ENCODE results near the gene SLC35F3. TPM values are rescaled to one million over a fixed set of nuclear protein-coding genes. Genes with fewer than 3 reads are reported as not detected.

SLC35F3 gene
- polyA plus RNA-seq, 1 donor from 2014 or later: 13.9 TPM

DNA sequence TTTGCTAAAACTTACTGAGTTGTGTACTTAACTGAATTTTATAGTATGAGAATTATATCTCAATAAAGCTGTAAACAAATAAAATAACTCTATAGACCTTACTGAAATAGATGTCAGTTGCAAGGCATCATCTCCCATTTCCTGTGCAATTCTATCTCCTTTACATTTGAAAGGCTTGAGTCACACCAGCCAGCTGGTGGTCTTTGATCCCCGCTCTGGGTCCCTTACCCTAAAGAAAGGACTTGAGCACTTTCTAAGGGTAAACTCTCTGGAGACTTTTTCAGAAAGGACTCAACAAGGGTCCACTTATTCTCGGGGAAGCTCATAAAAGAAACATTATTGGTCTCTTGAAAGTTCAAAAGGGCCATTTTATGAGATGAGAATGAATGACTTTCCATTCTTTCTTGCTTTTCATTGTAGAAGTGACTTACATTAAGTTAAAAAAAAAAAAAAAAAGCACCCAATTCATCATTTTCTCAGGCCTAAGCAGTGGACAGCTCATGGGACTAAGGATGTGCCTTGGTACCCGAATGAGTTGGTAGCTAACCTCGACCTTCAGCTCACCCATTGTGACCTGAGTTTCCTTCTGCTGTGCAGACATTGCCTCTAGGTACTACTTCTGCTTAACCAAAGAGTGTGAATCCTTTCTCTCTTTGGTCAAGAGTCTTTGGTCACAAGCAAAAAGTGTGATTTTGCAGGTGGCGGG lies 321.8 kb downstream of the SLC35F3 start:
- no peak overlapping the region for H3K27ac ChIP-seq (ENCODE audit: low read length)
- no peak overlapping the region for H3K4me3 ChIP-seq (ENCODE audit: low read length)
- no peak overlapping the region for H3K9ac ChIP-seq (ENCODE audit: low read length)
- TF ChIP-seq TAF1 (IDR thresholded peaks at IDR 0.05; ENCODE audit: low read depth) (no peak), EZH2 (IDR thresholded peaks at IDR 0.05; ENCODE audit: borderline replicate concordance, insufficient read depth, low read length, poor library complexity, severe bottlenecking) (no peak), SMC3 (conservative IDR thresholded peaks at IDR 0.05; ENCODE audit: poor library complexity) (no peak), MXI1 (conservative IDR thresholded peaks at IDR 0.05; ENCODE audit: poor library complexity, severe bottlenecking) (no peak), POLR2AphosphoS5 (IDR thresholded peaks at IDR 0.05) (no peak), EP300 (conservative IDR thresholded peaks at IDR 0.05; ENCODE audit: poor library complexity, severe bottlenecking) (no peak), RAD21 (conservative IDR thresholded peaks at IDR 0.05) (no peak)
- TF ChIP-seq, protein P1, sequence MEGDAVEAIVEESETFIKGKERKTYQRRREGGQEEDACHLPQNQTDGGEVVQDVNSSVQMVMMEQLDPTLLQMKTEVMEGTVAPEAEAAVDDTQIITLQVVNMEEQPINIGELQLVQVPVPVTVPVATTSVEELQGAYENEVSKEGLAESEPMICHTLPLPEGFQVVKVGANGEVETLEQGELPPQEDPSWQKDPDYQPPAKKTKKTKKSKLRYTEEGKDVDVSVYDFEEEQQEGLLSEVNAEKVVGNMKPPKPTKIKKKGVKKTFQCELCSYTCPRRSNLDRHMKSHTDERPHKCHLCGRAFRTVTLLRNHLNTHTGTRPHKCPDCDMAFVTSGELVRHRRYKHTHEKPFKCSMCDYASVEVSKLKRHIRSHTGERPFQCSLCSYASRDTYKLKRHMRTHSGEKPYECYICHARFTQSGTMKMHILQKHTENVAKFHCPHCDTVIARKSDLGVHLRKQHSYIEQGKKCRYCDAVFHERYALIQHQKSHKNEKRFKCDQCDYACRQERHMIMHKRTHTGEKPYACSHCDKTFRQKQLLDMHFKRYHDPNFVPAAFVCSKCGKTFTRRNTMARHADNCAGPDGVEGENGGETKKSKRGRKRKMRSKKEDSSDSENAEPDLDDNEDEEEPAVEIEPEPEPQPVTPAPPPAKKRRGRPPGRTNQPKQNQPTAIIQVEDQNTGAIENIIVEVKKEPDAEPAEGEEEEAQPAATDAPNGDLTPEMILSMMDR (IDR thresholded peaks at IDR 0.05; ENCODE audit: poor library complexity, severe bottlenecking): no peak
- TF ChIP-seq, protein P2, sequence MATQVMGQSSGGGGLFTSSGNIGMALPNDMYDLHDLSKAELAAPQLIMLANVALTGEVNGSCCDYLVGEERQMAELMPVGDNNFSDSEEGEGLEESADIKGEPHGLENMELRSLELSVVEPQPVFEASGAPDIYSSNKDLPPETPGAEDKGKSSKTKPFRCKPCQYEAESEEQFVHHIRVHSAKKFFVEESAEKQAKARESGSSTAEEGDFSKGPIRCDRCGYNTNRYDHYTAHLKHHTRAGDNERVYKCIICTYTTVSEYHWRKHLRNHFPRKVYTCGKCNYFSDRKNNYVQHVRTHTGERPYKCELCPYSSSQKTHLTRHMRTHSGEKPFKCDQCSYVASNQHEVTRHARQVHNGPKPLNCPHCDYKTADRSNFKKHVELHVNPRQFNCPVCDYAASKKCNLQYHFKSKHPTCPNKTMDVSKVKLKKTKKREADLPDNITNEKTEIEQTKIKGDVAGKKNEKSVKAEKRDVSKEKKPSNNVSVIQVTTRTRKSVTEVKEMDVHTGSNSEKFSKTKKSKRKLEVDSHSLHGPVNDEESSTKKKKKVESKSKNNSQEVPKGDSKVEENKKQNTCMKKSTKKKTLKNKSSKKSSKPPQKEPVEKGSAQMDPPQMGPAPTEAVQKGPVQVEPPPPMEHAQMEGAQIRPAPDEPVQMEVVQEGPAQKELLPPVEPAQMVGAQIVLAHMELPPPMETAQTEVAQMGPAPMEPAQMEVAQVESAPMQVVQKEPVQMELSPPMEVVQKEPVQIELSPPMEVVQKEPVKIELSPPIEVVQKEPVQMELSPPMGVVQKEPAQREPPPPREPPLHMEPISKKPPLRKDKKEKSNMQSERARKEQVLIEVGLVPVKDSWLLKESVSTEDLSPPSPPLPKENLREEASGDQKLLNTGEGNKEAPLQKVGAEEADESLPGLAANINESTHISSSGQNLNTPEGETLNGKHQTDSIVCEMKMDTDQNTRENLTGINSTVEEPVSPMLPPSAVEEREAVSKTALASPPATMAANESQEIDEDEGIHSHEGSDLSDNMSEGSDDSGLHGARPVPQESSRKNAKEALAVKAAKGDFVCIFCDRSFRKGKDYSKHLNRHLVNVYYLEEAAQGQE (IDR thresholded peaks at IDR 0.05; ENCODE audit: borderline replicate concordance): no peak
- no peaks in the 10 kb centered on the region for H3K27me3 ChIP-seq (ENCODE audit: insufficient read depth, low read depth, low read length)
- H4K20me1 ChIP-seq (ENCODE audit: insufficient read depth): no peaks in the 10 kb centered on the region
- H3K4me2 ChIP-seq (ENCODE audit: low read length): no peak overlapping the region
- no peaks in the 10 kb centered on the region for H3K9me2 ChIP-seq (ENCODE audit: insufficient read depth, low read length)
- H2AFZ ChIP-seq (ENCODE audit: low read depth, low read length): no peak overlapping the region
- H3K36me3 ChIP-seq (ENCODE audit: insufficient read depth, low read length): no peaks in the 10 kb centered on the region
- no peaks in the 10 kb centered on the region for H3K9me3 ChIP-seq (ENCODE audit: low read length)
- H3K79me2 ChIP-seq (replicated peaks; ENCODE audit: insufficient read depth, low read length): no peaks in the 10 kb centered on the region
- H3F3A ChIP-seq (ENCODE audit: insufficient read depth, low read length, poor library complexity, severe bottlenecking): no peaks in the 10 kb centered on the region

DNA sequence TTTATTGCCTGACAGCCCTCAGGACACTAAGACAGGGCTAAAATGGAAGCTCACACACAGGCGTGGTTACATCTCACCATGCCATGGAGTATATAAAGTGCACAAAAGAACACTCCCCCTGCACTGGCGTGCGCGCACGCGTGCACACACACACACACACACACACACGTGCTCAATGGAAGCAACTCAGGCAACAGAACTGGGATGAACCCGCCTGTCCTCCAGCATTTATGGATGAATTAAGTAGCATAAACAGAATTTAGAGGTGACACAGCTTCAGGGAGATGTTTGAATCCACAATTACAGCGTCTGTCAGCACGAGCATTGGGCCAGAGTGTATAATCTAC lies 322.3 kb downstream of the SLC35F3 start:
- Histone ChIP-seq H3K4me2 (ENCODE audit: low read length) (no peak overlapping the region), H3K9me3 (ENCODE audit: low read length) (no peaks in the 10 kb centered on the region), H3K36me3 (ENCODE audit: insufficient read depth, low read length) (no peaks in the 10 kb centered on the region), H3F3A (ENCODE audit: insufficient read depth, low read length, poor library complexity, severe bottlenecking) (no peaks in the 10 kb centered on the region), H3K27me3 (ENCODE audit: insufficient read depth, low read depth, low read length) (no peaks in the 10 kb centered on the region), H4K20me1 (ENCODE audit: insufficient read depth) (no peaks in the 10 kb centered on the region), H3K9ac (ENCODE audit: low read length) (no peak overlapping the region), H2AFZ (ENCODE audit: low read depth, low read length) (no peak overlapping the region), H3K79me2 (replicated peaks; ENCODE audit: insufficient read depth, low read length) (no peaks in the 10 kb centered on the region), H3K27ac (ENCODE audit: low read length) (no peak overlapping the region), H3K9me2 (ENCODE audit: insufficient read depth, low read length) (no peaks in the 10 kb centered on the region), H3K4me3 (ENCODE audit: low read length) (no peak overlapping the region)
- TF ChIP-seq MXI1 (conservative IDR thresholded peaks at IDR 0.05; ENCODE audit: poor library complexity, severe bottlenecking) (no peak), TAF1 (IDR thresholded peaks at IDR 0.05; ENCODE audit: low read depth) (no peak), POLR2AphosphoS5 (IDR thresholded peaks at IDR 0.05) (no peak), RAD21 (conservative IDR thresholded peaks at IDR 0.05) (no peak), SMC3 (conservative IDR thresholded peaks at IDR 0.05; ENCODE audit: poor library complexity) (no peak), EZH2 (IDR thresholded peaks at IDR 0.05; ENCODE audit: borderline replicate concordance, insufficient read depth, low read length, poor library complexity, severe bottlenecking) (no peak), EP300 (conservative IDR thresholded peaks at IDR 0.05; ENCODE audit: poor library complexity, severe bottlenecking) (no peak)
- TF ChIP-seq, protein P2 (IDR thresholded peaks at IDR 0.05; ENCODE audit: borderline replicate concordance): no peak
- TF ChIP-seq, protein P1 (IDR thresholded peaks at IDR 0.05; ENCODE audit: poor library complexity, severe bottlenecking): no peak
